NCI-H1436 treated with DMSO at 0.1 percent for 48 hours (cell line): Measurements from ENCODE around the gene DCAF11.
A peak's percentile ranks its signal among the peaks of the same experiment; 100 is the strongest.

Experiments
- DNase-seq: peaks from one replicate; lab custom pipeline; 2025; lab: John Stamatoyannopoulos, UW

Gene DCAF11

GRCh38 chr14:24121210-24121609 lies 6.6 kb downstream of the DCAF11 start:
- no peak for DNase-seq

DNA sequence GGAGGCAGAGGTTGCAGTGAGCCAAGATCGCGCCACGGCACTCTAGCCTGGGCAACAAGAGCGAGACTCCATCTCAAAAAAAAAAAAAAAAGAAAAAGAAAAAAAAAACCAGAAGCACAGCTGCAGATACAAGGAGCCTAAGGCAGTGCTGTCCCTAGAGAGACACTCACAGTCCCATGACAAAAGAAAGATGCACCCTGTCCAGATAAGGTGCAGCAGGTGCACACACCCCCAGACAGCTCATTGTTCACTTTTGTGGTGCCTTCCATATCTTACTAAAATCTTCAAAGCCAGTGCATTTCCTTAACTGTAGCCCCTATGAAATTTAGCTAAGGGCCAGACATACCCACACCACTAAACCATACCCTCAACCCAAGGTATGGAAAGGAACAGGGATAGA lies 7.8 kb downstream of the DCAF11 start:
- DNase-seq, result no peak

- DNase-seq, result no peak
These were observed 8.3 kb downstream of the DCAF11 start for GRCh38 chr14:24122898-24123297.

DNA sequence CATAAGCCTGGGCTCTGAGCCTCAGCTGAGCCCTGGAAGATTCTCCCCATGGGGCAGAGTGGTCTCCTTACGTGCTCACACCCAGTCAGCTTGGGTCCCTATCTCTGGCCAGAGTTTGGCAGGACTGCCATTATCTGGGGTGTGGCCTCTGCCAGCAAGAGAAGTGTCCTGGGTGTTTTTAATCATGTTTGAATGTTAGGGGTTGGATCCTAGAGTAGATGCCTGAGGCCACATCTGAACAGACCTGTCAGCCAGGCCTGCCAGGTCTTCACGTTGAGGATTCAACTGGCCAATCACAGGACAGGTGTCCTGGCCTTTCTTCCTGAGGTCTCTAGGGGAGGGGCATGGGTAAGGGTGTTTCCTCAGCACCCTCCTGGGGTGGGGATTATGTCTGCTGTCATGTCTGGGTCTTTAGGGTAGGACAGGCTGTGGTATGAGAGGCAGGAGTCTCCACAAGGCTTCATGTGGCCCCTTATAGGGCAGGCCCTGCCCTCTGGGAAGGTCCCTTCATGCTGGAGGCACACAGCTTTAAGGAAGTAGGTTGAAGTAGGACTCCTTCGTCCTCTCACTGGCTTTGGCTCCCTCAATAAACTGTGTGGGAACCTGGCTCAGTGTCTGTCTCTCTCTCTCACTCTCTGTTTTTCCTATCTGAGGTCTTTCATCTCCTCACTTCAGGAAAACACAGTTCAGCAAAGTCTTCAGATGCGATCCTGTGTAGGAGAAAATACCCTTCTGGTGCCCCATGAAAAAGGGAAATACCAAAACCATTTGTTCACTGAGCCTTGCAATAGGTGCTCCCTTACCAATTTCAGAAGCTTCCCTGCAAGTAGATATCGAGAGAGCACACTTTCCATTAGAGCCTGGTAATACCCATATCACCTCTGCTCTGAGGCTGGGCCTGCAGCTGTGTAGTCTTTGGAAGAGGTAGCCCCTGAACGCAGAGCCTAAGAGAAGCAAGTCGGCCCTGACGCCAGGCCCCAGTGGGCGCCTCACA lies 9.1 kb downstream of the DCAF11 start:
- no peak for DNase-seq

DNA sequence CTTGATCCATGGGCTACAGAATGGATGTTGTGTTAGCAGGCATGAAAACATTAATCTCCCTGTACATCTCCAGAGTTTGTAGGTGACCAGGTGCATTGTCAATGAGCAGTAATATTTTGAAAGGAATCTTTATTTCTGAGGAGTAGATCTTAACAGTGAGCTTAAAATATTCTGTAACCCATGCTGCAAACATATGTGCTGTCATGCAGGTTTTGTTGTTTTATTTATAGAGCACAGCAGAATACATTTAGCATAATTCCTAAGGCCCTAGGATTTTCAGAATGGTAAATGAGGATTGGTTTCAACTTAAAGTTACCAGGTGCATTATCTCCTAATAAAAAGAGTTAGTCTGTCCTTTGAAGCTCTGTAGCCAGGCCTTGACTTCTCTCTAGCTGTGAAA lies 12.4 kb downstream of the DCAF11 start:
- DNase-seq, result no peak

DNA sequence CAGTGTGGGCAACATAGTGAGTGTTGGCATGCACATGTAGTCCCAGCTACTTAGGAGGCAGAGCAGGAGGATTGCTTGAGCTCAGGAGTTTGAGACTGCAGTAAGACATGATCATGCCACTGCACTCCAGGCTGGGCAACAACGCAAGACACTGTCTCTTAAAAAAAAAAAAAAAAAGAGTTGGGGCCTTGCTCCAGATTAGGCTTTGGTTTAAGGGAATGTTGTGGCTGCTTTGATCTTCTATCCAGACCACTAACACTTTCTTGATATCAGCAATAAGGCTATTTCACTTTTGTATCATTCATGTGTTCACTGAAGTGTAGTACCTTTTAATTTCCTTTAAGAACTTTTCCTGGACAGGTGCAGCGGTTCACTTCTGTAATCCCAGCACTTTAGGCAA lies 13.1 kb downstream of the DCAF11 start:
- DNase-seq, result no peak

- DNase-seq, result no peak
These were observed 14.9 kb downstream of the DCAF11 start for GRCh38 chr14:24129410-24129998.

DNA sequence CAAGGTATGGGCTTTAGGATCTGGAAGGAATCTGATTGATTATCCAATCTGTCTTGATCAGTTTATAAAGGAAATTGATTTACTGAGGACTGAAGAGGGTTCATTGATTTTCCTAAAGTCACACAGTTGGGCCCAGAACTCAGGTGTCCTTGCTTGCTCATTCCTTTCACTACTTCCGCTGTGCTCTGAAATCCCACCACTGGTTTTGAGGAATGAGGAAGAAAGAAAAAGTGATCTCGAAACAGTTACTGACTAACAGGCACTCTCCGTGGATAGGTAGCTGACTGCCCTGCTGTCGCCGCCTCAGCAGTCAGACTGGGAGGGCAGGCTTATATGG lies 15.8 kb downstream of the DCAF11 start, which contains the start of gene FITM1:
Gene FITM1 (plus strand): TSS at position 280 of the 337 bp plus-strand sequence. CDS start 905 bp downstream, outside the sequence.
- no peak for DNase-seq

DNA sequence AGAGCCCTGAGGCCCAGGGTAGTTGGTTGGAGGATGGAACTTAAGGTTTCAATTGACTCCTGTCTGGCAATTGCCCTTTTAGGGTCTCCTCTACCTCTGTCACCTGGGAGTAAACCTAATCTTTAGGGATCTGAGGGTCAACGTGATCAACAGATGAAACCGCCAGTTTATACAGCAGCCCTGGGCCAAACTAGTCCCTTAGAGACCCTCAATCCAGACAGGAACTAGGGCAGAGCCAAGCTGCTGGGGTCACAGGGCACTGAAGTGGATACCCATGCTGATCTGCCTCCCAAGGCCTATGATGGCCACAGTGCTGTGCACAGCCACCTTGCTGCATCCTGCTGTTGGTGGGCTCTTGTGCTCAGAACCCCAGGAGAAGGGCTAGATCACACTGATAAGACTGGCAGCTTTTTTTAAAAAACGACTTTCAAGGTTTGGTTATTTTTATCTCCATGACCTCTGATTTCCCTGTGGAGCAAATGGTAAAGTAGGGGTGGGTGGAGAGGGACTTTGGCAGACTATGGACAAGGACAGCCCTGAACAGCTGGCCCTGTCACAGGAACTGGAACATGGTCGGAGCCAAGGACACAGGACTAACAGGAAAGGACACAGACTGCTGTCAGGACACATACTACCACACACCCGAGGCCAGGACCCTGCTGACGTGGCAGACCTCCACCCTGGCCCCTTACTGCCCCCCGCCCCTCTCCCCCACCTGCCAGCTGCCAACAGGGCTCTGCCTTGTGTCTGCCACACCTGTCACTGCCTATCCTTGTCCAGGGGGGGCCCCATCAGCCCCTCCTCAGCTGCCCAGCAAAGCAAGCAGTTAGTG lies 16.4 kb downstream of the DCAF11 start:
- no peak for DNase-seq

- no peak for DNase-seq
These were observed 17.0 kb downstream of the DCAF11 start for GRCh38 chr14:24131549-24131966.

- no peak for DNase-seq
These were observed 17.6 kb downstream of the DCAF11 start for GRCh38 chr14:24132061-24132685.

DNA sequence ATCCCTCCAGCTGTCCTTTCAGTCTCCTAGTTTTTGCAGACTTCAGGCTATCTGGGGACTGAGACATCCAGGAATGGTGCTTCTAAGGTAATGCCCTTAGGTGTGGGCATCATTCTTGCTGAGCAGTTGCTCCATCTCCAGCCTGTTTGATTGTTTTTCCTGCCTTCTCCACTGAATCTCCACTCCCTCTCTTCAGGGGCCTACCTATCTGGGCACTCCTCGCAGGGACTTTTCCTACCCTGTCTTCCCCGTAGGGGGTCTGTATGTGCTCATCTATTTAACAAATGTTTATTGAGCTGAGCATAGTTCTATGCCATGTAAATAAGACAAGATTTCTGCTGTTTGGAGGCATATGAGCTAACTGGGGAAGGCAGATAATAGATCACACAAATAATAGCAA lies 18.4 kb downstream of the DCAF11 start:
- DNase-seq, result no peak

- DNase-seq, result no peak
These were observed 19.2 kb downstream of the DCAF11 start for GRCh38 chr14:24133735-24134134.

- DNase-seq, result no peak
These were observed 20.9 kb downstream of the DCAF11 start for GRCh38 chr14:24135584-24135833.

DNA sequence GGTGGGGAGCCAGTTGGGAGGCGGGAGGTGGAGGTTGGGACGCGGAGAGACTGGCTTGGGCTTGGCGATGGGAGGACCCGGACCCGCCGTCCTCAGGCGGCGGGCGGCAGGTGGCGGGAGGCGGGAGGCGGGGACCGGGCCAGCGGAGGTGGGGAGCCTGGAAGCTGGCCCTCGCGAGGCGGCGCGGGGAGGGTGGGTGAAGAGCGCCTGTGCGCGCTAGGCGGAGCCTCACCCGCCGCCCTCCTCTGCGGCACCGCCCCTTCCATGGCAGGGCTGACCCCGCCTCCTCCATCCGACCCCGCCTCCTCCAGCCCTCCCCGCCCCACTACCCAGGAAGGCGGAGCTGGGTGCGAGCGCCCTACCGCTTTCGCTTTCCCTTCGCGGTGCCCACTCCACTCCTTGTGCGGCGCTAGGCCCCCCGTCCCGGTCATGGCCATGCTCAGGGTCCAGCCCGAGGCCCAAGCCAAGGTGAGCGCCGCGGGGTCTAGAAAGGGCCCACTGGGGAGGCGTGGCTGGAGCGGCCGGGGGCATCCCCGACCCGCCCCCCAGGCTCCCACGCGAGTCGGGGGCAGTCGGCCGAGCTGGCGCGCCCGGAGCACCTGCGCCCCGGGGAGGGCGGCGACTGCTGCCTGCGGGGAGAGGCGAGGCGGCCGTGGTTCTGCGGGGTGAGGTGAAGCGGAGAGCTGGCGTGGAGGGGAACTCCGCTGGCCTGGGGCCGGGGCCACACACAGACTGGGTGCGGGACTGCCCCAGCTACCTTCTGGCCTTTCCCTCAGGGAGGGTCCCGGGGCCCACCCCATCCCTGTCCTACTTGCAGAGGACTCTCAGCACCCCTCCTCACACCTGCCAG lies 21.5 kb downstream of the DCAF11 start, which contains the start of gene PSME1:
Gene PSME1 (plus strand): TSS at position 361 of the 850 bp plus-strand sequence. CDS start 69 bp downstream, at position 430.
- DNase-seq, result peak; percentile 69

- DNase-seq, result no peak
These were observed 22.3 kb downstream of the DCAF11 start for GRCh38 chr14:24136684-24137528.

GRCh38 chr14:24137529-24138395 lies 23.2 kb downstream of the DCAF11 start:
- DNase-seq, result no peak

DNA sequence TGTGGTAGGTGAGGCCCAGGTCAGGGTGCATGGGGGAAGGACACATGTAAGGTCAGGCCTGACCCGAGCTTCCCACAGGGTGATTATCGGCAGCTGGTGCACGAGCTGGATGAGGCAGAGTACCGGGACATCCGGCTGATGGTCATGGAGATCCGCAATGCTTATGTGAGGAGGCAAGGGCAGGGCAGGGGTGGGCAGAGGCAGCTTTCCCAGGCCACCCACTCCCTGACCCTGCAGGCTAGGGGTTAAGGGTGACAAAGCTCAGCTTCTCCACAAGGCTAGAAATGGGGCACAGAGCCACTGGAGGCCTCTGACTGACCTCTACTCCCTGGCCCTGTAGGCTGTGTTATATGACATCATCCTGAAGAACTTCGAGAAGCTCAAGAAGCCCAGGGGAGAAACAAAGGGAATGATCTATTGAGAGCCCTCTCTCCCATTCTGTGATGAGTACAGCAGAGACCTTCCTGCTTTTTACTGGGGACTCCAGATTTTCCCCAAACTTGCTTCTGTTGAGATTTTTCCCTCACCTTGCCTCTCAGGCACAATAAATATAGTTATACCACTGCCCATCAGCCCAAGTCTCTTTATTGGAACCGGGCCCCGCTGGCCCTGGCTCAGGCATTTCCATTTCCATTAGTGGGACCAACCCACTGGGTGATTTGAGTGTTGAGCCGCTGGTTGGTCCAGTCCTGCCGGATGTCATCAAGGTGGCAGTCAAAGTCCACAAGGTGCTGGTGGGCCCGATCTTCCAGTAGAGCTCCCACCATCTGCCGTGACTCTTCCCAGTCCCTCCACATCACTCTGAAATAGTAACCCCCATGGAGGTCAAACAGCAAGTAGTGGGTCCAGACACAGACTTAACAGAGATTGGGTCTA lies 24.1 kb downstream of the DCAF11 start:
- DNase-seq, result no peak
